ENCODE data around the gene CBLN3.

Gene CBLN3

GRCh38 chr14:24403294-24403998 is 26.0 kb downstream of the CBLN3 start:
- no peak for TF ChIP-seq EP300 (IDR thresholded peaks at IDR 0.05; ENCODE audit: borderline replicate concordance)
- TF ChIP-seq CEBPB (IDR thresholded peaks at IDR 0.05), result no peak
- no peak for TF ChIP-seq REST (IDR thresholded peaks at IDR 0.05; ENCODE audit: low read depth)
- TF ChIP-seq TAF1 (IDR thresholded peaks at IDR 0.05; ENCODE audit: low read depth), result no peak
- TF ChIP-seq RAD21 (IDR thresholded peaks at IDR 0.05; ENCODE audit: low read depth), result no peak
- TF ChIP-seq TCF12 (IDR thresholded peaks at IDR 0.05; ENCODE audit: low read depth), result no peak
- TF ChIP-seq MAX (IDR thresholded peaks at IDR 0.05), result no peak
- no peak for TF ChIP-seq USF1 (IDR thresholded peaks at IDR 0.05)
- TF ChIP-seq YY1 (IDR thresholded peaks at IDR 0.05; ENCODE audit: low read depth), result no peak
- TF ChIP-seq FOXM1 (IDR thresholded peaks at IDR 0.05; ENCODE audit: borderline replicate concordance, low read depth), result no peak
- TF ChIP-seq NFIC (IDR thresholded peaks at IDR 0.05), result no peak
- TF ChIP-seq EGR1 (IDR thresholded peaks at IDR 0.05), result no peak
- TF ChIP-seq TEAD4 (IDR thresholded peaks at IDR 0.05), result no peak
- TF ChIP-seq ZBTB7A (IDR thresholded peaks at IDR 0.05; ENCODE audit: low read depth), result no peak

GRCh38 chr14:24401810-24402702 is 27.4 kb downstream of the CBLN3 start:
- TF ChIP-seq USF1 (IDR thresholded peaks at IDR 0.05), result no peak
- no peak for TF ChIP-seq ZBTB7A (IDR thresholded peaks at IDR 0.05; ENCODE audit: low read depth)
- no peak for TF ChIP-seq YY1 (IDR thresholded peaks at IDR 0.05; ENCODE audit: low read depth)
- TF ChIP-seq TEAD4 (IDR thresholded peaks at IDR 0.05), result no peak
- no peak for TF ChIP-seq TAF1 (IDR thresholded peaks at IDR 0.05; ENCODE audit: low read depth)
- no peak for TF ChIP-seq FOXM1 (IDR thresholded peaks at IDR 0.05; ENCODE audit: borderline replicate concordance, low read depth)
- TF ChIP-seq REST (IDR thresholded peaks at IDR 0.05; ENCODE audit: low read depth), result no peak

GRCh38 chr14:24399999-24400718 is 29.3 kb downstream of the CBLN3 start:
- TF ChIP-seq USF1 (IDR thresholded peaks at IDR 0.05) (no peak), EP300 (IDR thresholded peaks at IDR 0.05; ENCODE audit: borderline replicate concordance) (no peak), TEAD4 (IDR thresholded peaks at IDR 0.05) (no peak), CEBPB (IDR thresholded peaks at IDR 0.05) (no peak), NFIC (IDR thresholded peaks at IDR 0.05) (no peak), EGR1 (IDR thresholded peaks at IDR 0.05) (no peak)

GRCh38 chr14:24399447-24399822 is 30.0 kb downstream of the CBLN3 start:
- TF ChIP-seq USF1 (IDR thresholded peaks at IDR 0.05) (no peak), RAD21 (IDR thresholded peaks at IDR 0.05; ENCODE audit: low read depth) (no peak), EGR1 (IDR thresholded peaks at IDR 0.05) (no peak), CREB1 (IDR thresholded peaks at IDR 0.05; ENCODE audit: low read depth) (no peak), TAF1 (IDR thresholded peaks at IDR 0.05; ENCODE audit: low read depth) (no peak), TCF12 (IDR thresholded peaks at IDR 0.05; ENCODE audit: low read depth) (no peak), REST (IDR thresholded peaks at IDR 0.05; ENCODE audit: low read depth) (no peak), FOXM1 (IDR thresholded peaks at IDR 0.05; ENCODE audit: borderline replicate concordance, low read depth) (no peak), NFIC (IDR thresholded peaks at IDR 0.05) (no peak), EP300 (IDR thresholded peaks at IDR 0.05; ENCODE audit: borderline replicate concordance) (no peak), ZBTB7A (IDR thresholded peaks at IDR 0.05; ENCODE audit: low read depth) (no peak), MAX (IDR thresholded peaks at IDR 0.05) (no peak), TEAD4 (IDR thresholded peaks at IDR 0.05) (no peak), CEBPB (IDR thresholded peaks at IDR 0.05) (no peak), YY1 (IDR thresholded peaks at IDR 0.05; ENCODE audit: low read depth) (no peak)
